A549 (cell line): ENCODE data around the gene PGGHG. TPM values are rescaled to one million over a fixed set of nuclear protein-coding genes. Genes with fewer than 3 reads are reported as not detected.
A peak's percentile ranks its signal among the peaks of the same experiment; 100 is the strongest.

Experiments
- ATAC-seq, 2 experiments: fragments of 200-7000 bp in 1 of 2; fragments of >200 bp in 1 of 2; cut with Nextera tagmentation in 1 of 2; cut with Tn5 transposase in 1 of 2; 3 replicates each; pipeline versions ENCODE4 v1.8.0 to v1.9.1; 2018 to 2020; ENCODE audit warnings: mild to moderate bottlenecking in 1 of 2, moderate library complexity in 1 of 2
- CTCF ChIA-PET: fragments of 300-600 bp; sonication (Branson Sonifier 250); formaldehyde crosslinking; extraction: SDS; loops from one replicate; lab custom pipeline; 2021; ENCODE audit warnings: antibody characterized with exemption, inconsistent platforms; lab: Yijun Ruan, JAX
- POLR2A ChIA-PET: fragments of 350-600 bp; formaldehyde crosslinking; extraction: SDS; loops from one replicate; lab custom pipeline; 2021; ENCODE audit warnings: antibody characterized with exemption, inconsistent platforms; lab: Yijun Ruan, JAX
- DNase-seq, 2 experiments: peaks; one replicate each; pipeline versions ENCODE4 v3.0.0 to v3.0.0-alpha.2; 2011 to 2016; ENCODE audit warnings: low read depth in 1 of 2, low spot score in 1 of 2
- FAIRE-seq: peaks from 2 replicates; lab custom pipeline; 2011; peaks lifted over from hg19 to GRCh38; lab: Jason Lieb, UNC
- H3K27ac ChIP-seq, 2 experiments: fragments of >200 bp; sonication (Bioruptor Twin); formaldehyde crosslinking; 3 replicates each; pipeline ENCODE4 v1.5.1; 2016 to 2017
- H3K4me1 ChIP-seq: fragments of >200 bp; sonication (Bioruptor Twin); formaldehyde crosslinking; 3 replicates; pipeline ENCODE4 v1.6.1; 2016
- H3K4me2 ChIP-seq: fragments of >200 bp; sonication (Bioruptor Twin); formaldehyde crosslinking; 3 replicates; pipeline ENCODE4 v1.6.1; 2016
- H3K4me3 ChIP-seq: fragments of >200 bp; sonication (Bioruptor Twin); formaldehyde crosslinking; 3 replicates; pipeline ENCODE4 v1.5.1; 2016
- H3K9me3 ChIP-seq: fragments of >200 bp; sonication (Bioruptor Twin); formaldehyde crosslinking; 3 replicates; pipeline ENCODE4 v1.6.1; 2016
- BCL3 ChIP-seq: fragments of >200 bp; sonication (Bioruptor Twin); formaldehyde crosslinking; IDR thresholded peaks from 3 replicates; pipeline ENCODE4 v1.6.1; 2016
- CBX2 ChIP-seq: fragments of 200-600 bp; sonication (generic); IDR thresholded peaks from 2 replicates; pipeline ENCODE4 v1.6.1; 2016; ENCODE audit warnings: low read depth, mild to moderate bottlenecking, borderline replicate concordance
- CEBPB ChIP-seq, 2 experiments: fragments of >200 bp in 1 of 2; sonication (Bioruptor Twin) in 1 of 2; formaldehyde crosslinking in 1 of 2; IDR thresholded peaks; 2 replicates each; pipeline ENCODE4 v1.6.1; 2012 to 2016
- CHD2 ChIP-seq: fragments of 150-350 bp; IDR thresholded peaks from 2 replicates; pipeline ENCODE4 v1.6.1; 2014; ENCODE audit warnings: low read length; ENCODE audit not compliant: partially characterized antibody
- GATA3 ChIP-seq: IDR thresholded peaks from 2 replicates; pipeline ENCODE4 v1.6.1; 2012; ENCODE audit warnings: borderline replicate concordance
- HDAC2 ChIP-seq: fragments of 200-600 bp; sonication (generic); IDR thresholded peaks from 2 replicates; pipeline ENCODE4 v1.6.1; 2016
- HES2 ChIP-seq: fragments of >200 bp; sonication (Bioruptor Twin); formaldehyde crosslinking; IDR thresholded peaks from 2 replicates; pipeline ENCODE4 v1.6.1; 2016
- HEYL ChIP-seq: fragments of 250-450 bp; sonication (Bioruptor Pico); IDR thresholded peaks from 2 replicates; pipeline ENCODE4 v1.8.0; 2021; ENCODE audit warnings: mild to moderate bottlenecking, moderate library complexity
- HMGXB4 ChIP-seq: fragments of 250-450 bp; sonication (Bioruptor Pico); IDR thresholded peaks from 2 replicates; pipeline ENCODE4 v1.5.0; 2021; ENCODE audit warnings: mild to moderate bottlenecking, moderate library complexity, borderline replicate concordance
- HOXB13 ChIP-seq: fragments of 250-450 bp; sonication (Bioruptor Pico); IDR thresholded peaks from 2 replicates; pipeline ENCODE4 v1.5.0; 2020; ENCODE audit warnings: low read depth, mild to moderate bottlenecking, moderate library complexity
- JUN ChIP-seq, 2 experiments: fragments of >200 bp; sonication (Bioruptor Twin); formaldehyde crosslinking; IDR thresholded peaks; 2 replicates in 1 of 2; 3 replicates in 1 of 2; pipeline ENCODE4 v1.6.1; 2016 to 2017
- JUNB ChIP-seq: fragments of >200 bp; sonication (Bioruptor Twin); formaldehyde crosslinking; IDR thresholded peaks from 2 replicates; pipeline ENCODE4 v1.6.1; 2016
- MAZ ChIP-seq: fragments of 150-350 bp; IDR thresholded peaks from 2 replicates; pipeline ENCODE4 v1.6.1; 2014; ENCODE audit warnings: antibody characterized with exemption, low read depth, low read length, borderline replicate concordance
- NFE2L2 ChIP-seq: fragments of 150-350 bp; conservative IDR thresholded peaks from 2 replicates; pipeline ENCODE4 v1.6.1; 2014; ENCODE audit warnings: low read length
- PHF8 ChIP-seq: fragments of 200-600 bp; sonication (generic); IDR thresholded peaks from 2 replicates; pipeline ENCODE4 v1.6.1; 2016; ENCODE audit warnings: low read depth, mild to moderate bottlenecking, antibody characterized with exemption, moderate library complexity, borderline replicate concordance
- POLR2A ChIP-seq: IDR thresholded peaks from 2 replicates; pipeline ENCODE4 v1.6.1; 2012; ENCODE audit warnings: mild to moderate bottlenecking, low read length
- RFX5 ChIP-seq: fragments of 450-650 bp; IDR thresholded peaks from 2 replicates; pipeline ENCODE4 v1.7.1; 2014; ENCODE audit warnings: antibody characterized with exemption, mild to moderate bottlenecking, moderate library complexity
- RNF2 ChIP-seq: fragments of 200-600 bp; sonication (generic); IDR thresholded peaks from 2 replicates; pipeline ENCODE4 v1.6.1; 2016; ENCODE audit warnings: low read depth, mild to moderate bottlenecking, antibody characterized with exemption, moderate library complexity, borderline replicate concordance
- TP53 ChIP-seq: fragments of 250-450 bp; sonication (Bioruptor Pico); IDR thresholded peaks from 2 replicates; pipeline ENCODE4 v1.5.0; 2021; ENCODE audit warnings: mild to moderate bottlenecking, moderate library complexity
- USF2 ChIP-seq: fragments of 450-650 bp; IDR thresholded peaks from 2 replicates; pipeline ENCODE4 v1.6.1; 2014; ENCODE audit warnings: antibody characterized with exemption
- ZNF302 ChIP-seq: fragments of 250-450 bp; sonication (Bioruptor Pico); IDR thresholded peaks from 2 replicates; pipeline ENCODE4 v1.9.0; 2021; ENCODE audit warnings: inconsistent platforms, mild to moderate bottlenecking, moderate library complexity
- ZSCAN20 ChIP-seq: fragments of 250-450 bp; sonication (Bioruptor Pico); IDR thresholded peaks from 2 replicates; pipeline ENCODE4 v1.8.0; 2022; ENCODE audit warnings: mild to moderate bottlenecking, moderate library complexity
- WGBS: methylation state at CpG from one replicate; pipeline ENCODE4 v1.1.6; 2017; ENCODE audit errors: missing lambda C conversion rate; 5-methylcytosine and 5-hydroxymethylcytosine counted together
- polyA minus RNA-seq: library from RNA; depleted of rRNA, polyadenylated mRNA; stranded (reverse); fragments of >200 nt; gene quantifications from 2 replicates; pipeline ENCODE4 v1.2.3, GENCODE V29; 2011; rRNA and poly(A)+ RNA removed
- polyA plus RNA-seq, 4 experiments: library from polyadenylated mRNA; depleted of rRNA in 3 of 4; stranded (reverse); fragments of >200 nt; fragmentation: RNase III in 1 of 4; extraction: RNeasy Plus Mini Kit Qiagen cat#74134 plus additional on column Dnase treatment in 1 of 4; gene quantifications; 2 replicates in 3 of 4; 3 replicates in 1 of 4; pipeline ENCODE4 v1.2.3, GENCODE V29; 2011 to 2017

Gene PGGHG
- 7.2 and 7.9 TPM in 2 replicates for polyA plus RNA-seq (2011; rRNA removed)
- 10.1 and 12.9 TPM in 2 replicates for polyA plus RNA-seq (2012; cell fraction: cytosol; rRNA removed)
- 167 and 194 TPM in 2 replicates for polyA plus RNA-seq (2012; cell fraction: nucleus; rRNA removed)
- polyA plus RNA-seq (2017; fragmentation: RNase III; extraction: RNeasy Plus Mini Kit Qiagen cat#74134 plus additional on column Dnase treatment): 12.9 to 19.5 TPM (median 18.3 TPM) in 3 replicates
- 2.4 and 3.8 TPM in 2 replicates for polyA minus RNA-seq

GRCh38 chr11:288478-289397 lies at the start of gene PGGHG:
TSS of gene PGGHG (plus strand) at chr11:289126. CDS start at chr11:289817, 691 bp downstream.
- WGBS: 6% methylated on average over 14 of the region's 112 CpGs
- CTCF ChIA-PET: interaction anchor here (1.7 to 8.7 kb wide), 3 partner anchors 18 to 160 kb away, joined by 4 to 49 read pairs (median 11); partner anchors contain the start of gene IFITM2
- Histone ChIP-seq H3K4me2 (peak within 1 kb of the TSS; percentile 100), H3K9me3 (no peaks in the 10 kb centered on the region), H3K4me1 (peaks cover 5% of the 10 kb centered on the region; the same call in 1 of the 3 replicates), H3K4me3 (peak within 1 kb of the TSS; percentile 94), H3K27ac (peak within 1 kb of the TSS; percentile 92 to 96)
- POLR2A ChIA-PET: no interaction called here
- TF ChIP-seq RNF2 (no peak; the same call in 1 of the 2 replicates), GATA3 (no peak), USF2 (no peak), PHF8 (peak; percentile 38; the same call in 1 of the 2 replicates), CBX2 (no peak), HDAC2 (no peak), POLR2A (peak; percentile 57), BCL3 (0 out of 3 replicates have a peak, but pooled peaks have one; percentile 28)
- DNase-seq (peak in 1 of 2 experiments; percentile 86), ATAC-seq (peak; percentile 74 to 75), FAIRE-seq (no peak)

GRCh38 chr11:240315-240714 lies 48.6 kb upstream of the PGGHG start:
- no peak overlapping the region for H3K4me3 ChIP-seq
- no peak overlapping the region for H3K27ac ChIP-seq
- ChIA-PET CTCF (interaction anchor here (4.8 kb wide), 1 partner anchor 11 kb away, joined by 40 read pairs; no protein-coding TSS in a partner anchor), POLR2A (no interaction called here)
- 61% methylated on average over 1 of the region's 1 CpG for WGBS
- FAIRE-seq (no peak), DNase-seq (no peak), ATAC-seq (no peak)
- H3K9me3 ChIP-seq: no peaks in the 10 kb centered on the region
- TF ChIP-seq ZSCAN20: no peak
- TF ChIP-seq NFE2L2: no peak
- TF ChIP-seq RNF2: no peak
- TF ChIP-seq HES2: no peak
- TF ChIP-seq HOXB13 (CRISPR knock-in tag): no peak
- TF ChIP-seq TP53 (CRISPR knock-in tag): no peak
- TF ChIP-seq RFX5: no peak
- no peak for TF ChIP-seq HEYL
- no peak for TF ChIP-seq JUN (IDR thresholded peaks at IDR 0.05)
- no peak for TF ChIP-seq JUNB
- no peak for TF ChIP-seq CBX2
- TF ChIP-seq MAZ: no peak
- TF ChIP-seq ZNF302 (CRISPR knock-in tag): no peak
- no peak for TF ChIP-seq CHD2
- TF ChIP-seq CEBPB (IDR thresholded peaks at IDR 0.05): no peak
- TF ChIP-seq HMGXB4 (CRISPR knock-in tag): no peak
- no peak overlapping the region for H3K4me2 ChIP-seq
- H3K4me1 ChIP-seq: peaks cover 11% of the 10 kb centered on the region; the same call in 2 of the 3 replicates
